ENCODE measurements around the gene GUCY2D.

The GUCY2D gene

GRCh38 chr17:8068736-8069586 lies 66.5 kb downstream of the GUCY2D start:
- no peak for DNase-seq

- DNase-seq: no peak
These were observed 67.1 kb downstream of the GUCY2D start for GRCh38 chr17:8069587-8069860.

Data from RPMI8226 (cell line).